ENCODE data around the gene NFIX. TPM values are rescaled to one million over a fixed set of nuclear protein-coding genes. Genes with fewer than 3 reads are reported as not detected.
A peak's percentile ranks its signal among the peaks of the same experiment; 100 is the strongest.

The NFIX gene
- total and polyA plus RNA-seq, 2 donors (not counting 3 experiments of a cell fraction or from before 2014, with no cell fraction given) = 9.8 to 37.7 TPM

GRCh38 chr19:13057744-13058143, 62.5 kb downstream of the NFIX start:
- H2AFZ ChIP-seq (ENCODE audit: low read depth, low read length) = no peak overlapping the region
- no peaks in the 10 kb centered on the region for H3K79me2 ChIP-seq (ENCODE audit: control insufficient read depth, insufficient read depth, low read length)
- H3K27me3 ChIP-seq (ENCODE audit: control insufficient read depth in 2 of 2, insufficient read depth in 2 of 2, low read length in 2 of 2) = no peaks in the 10 kb centered on the region
- H3K4me3 ChIP-seq (replicated peaks in 1 of 3; ENCODE audit: insufficient read depth in 1 of 3, low read depth in 1 of 3, low read length in 3 of 3) = no peak overlapping the region
- no peaks in the 10 kb centered on the region for H3K9me1 ChIP-seq (replicated peaks; ENCODE audit: control insufficient read depth, extremely low read depth, insufficient read depth, low read length)
- H3K36me3 ChIP-seq (ENCODE audit: control insufficient read depth in 2 of 2, extremely low read depth in 1 of 2, insufficient read depth in 2 of 2, low read length in 2 of 2) = no peaks in the 10 kb centered on the region
- BruUV-seq (replicated peaks) = no TSS peak
- DNase-seq (ENCODE audit: low read depth, low spot score) (peak; percentile 44), FAIRE-seq (no peak)
- CTCF ChIA-PET = interaction anchor here (1.5 to 15.7 kb wide), 5 partner anchors 16 to 92 kb away, joined by 5 to 463 read pairs (median 65); no protein-coding TSS in a partner anchor
- H3K27ac ChIP-seq (ENCODE audit: insufficient read depth, low read depth, low read length) = no peak overlapping the region
- H3K9me3 ChIP-seq (replicated peaks; ENCODE audit: control insufficient read depth, insufficient read depth, low read length) = no peaks in the 10 kb centered on the region
- H4K20me1 ChIP-seq (replicated peaks; ENCODE audit: control insufficient read depth, extremely low read depth, insufficient read depth, low read length) = no peaks in the 10 kb centered on the region
- no peak overlapping the region for H3K9ac ChIP-seq (replicated peaks; ENCODE audit: extremely low read depth, insufficient read depth, low read length)
- dilution Hi-C loops (cut with MboI; ENCODE audit: extremely low pct_ligation_motif_present, low sequenced_read_pairs) (no loop called here), intact Hi-C loops (cut with micrococcal nuclease) (loop anchor here (1.0 kb wide), 1 partner anchor 74 kb away; no protein-coding TSS in a partner anchor)
- H3K4me2 ChIP-seq (ENCODE audit: insufficient read depth, low read length) = no peak overlapping the region
- peaks cover 58% of the 10 kb centered on the region for H3K4me1 ChIP-seq (ENCODE audit: control insufficient read depth, extremely low read depth, insufficient read depth, low read length)
- TF ChIP-seq MAX (IDR thresholded peaks at IDR 0.05; ENCODE audit: insufficient read depth, insufficient read length) = no peak
- no peak for TF ChIP-seq CTCF (IDR thresholded peaks at IDR 0.05; ENCODE audit: extremely low read depth in 1 of 2, insufficient read depth in 1 of 2, low read depth in 1 of 2, low read length in 2 of 2)
- TF ChIP-seq MYC (IDR thresholded peaks at IDR 0.05; ENCODE audit: low read depth, low read length) = no peak
- TF ChIP-seq POLR2A (IDR thresholded peaks at IDR 0.05; ENCODE audit: low read depth, low read length) = no peak
- TF ChIP-seq JUN (IDR thresholded peaks at IDR 0.05; ENCODE audit: borderline replicate concordance, insufficient read depth, insufficient read length, low read depth) = no peak
- no peak for TF ChIP-seq GATA2 (IDR thresholded peaks at IDR 0.05; ENCODE audit: insufficient read depth, insufficient read length, low read depth, low read length)
- no peak for TF ChIP-seq POLR2AphosphoS5 (IDR thresholded peaks at IDR 0.05; ENCODE audit: insufficient read depth, low read depth, low read length)
- TF ChIP-seq FOS (IDR thresholded peaks at IDR 0.05; ENCODE audit: borderline replicate concordance, insufficient read depth, low read length) = no peak
- TF ChIP-seq EZH2 (IDR thresholded peaks at IDR 0.05; ENCODE audit: borderline replicate concordance, low read depth, low read length, severe bottlenecking) = no peak
- POLR2A ChIA-PET = no interaction called here

All from endothelial cell of umbilical vein (primary cell).